Stimulated activated CD4-positive, alpha-beta T cell treated with anti-CD3 and anti-CD28 coated beads, Interleukin-4, amount 100 ng/mL, for 1 hour (primary cell): ENCODE results near the gene ZNF507.

ENCODE experiments used
- DNase-seq: peaks from one replicate; pipeline ENCODE4 v3.0.0-alpha.2; 2020

ZNF507 gene

DNA sequence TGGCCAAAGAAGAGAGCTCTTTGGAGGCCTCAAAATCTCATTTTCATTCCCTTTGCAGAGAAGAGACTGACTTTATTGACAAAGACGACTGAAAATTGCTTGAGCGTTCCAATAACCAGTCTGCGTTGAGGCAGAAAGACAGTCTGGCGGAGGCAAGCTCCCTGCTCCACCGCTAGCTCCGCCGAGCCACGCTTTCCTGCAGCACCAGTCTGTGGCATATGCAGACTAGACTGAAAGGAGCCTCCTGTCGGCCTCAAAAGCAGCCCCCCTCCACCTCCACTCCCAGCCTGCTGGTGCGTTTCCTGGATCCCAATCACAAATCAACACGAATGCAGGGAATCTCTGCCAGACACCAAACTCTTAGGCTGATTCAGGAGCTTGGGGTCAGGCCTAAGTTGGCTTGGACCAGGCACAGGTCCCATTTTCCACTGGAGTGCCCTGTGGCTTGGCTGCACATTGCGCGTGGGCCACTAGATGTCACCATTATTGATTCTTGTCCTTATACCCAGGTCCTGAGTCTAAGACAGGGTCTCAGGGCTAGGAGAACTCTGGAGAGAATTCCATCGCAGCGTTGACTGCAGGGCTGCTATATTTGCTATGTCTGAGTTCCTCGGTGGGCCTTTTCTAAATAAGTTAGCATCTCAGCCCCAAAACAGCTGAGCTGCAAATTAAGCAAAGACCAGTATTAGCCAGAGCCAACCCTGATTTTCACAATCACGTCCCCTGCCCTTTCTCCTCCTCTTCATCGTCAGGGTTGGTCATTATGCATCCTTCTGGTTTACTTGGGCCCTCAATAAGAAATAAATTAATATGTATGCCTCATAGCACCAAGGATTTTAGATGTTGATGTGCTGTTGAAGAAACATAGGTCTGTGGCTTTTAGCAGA is 5.2 kb upstream of the ZNF507 start:
- peak; percentile 53 for DNase-seq

DNA sequence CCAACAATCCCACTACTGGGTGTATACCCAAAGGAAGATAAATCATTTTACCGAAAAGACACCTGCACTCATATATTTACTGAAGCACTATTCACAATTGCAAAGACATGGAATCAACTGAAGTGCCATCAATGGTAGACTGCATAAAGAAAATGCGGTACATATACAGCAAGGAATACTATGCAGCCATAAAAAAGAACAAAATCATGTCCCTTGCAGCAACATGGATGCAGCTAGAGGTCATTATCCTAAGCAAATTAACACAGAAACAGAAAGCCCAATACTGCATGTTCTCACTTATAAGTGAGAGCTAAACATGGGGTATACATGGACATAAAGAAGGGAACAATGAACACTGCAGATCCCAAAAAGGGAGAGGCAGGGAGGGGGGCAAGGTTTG is 2.7 kb upstream of the ZNF507 start:
- DNase-seq: no peak

DNA sequence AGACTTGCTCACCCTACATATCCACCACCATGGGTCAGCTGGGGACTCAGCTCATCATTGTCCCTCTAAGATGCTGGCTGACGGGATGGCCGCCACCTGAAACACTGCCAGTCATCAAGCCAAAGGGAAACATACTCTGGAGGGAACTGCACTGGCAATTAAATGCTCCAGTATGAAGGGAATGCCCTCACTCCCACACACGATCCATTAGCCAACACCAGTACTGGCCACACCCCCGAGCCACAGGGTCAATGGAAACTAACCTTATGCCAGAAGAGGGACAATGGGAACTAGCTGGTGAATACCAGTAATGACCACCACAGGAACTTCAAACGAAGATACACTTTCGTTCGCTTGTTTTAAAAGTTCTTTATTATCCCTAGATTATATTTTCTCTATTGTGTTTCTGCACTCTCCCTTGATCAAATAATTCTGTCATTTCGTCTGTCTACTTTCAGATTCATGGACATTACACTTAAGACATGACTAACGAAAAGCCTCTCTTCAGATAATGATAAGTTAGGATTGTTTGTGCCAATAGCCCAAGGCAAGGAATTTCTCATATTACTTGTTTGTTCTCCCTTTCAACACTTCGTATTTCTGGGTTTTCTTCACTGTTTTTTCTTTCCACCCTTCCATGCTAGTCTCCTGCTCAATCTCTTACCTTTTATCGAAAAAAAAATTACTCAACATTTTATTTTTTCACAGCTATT is 1.7 kb upstream of the ZNF507 start:
- DNase-seq: no peak

DNA sequence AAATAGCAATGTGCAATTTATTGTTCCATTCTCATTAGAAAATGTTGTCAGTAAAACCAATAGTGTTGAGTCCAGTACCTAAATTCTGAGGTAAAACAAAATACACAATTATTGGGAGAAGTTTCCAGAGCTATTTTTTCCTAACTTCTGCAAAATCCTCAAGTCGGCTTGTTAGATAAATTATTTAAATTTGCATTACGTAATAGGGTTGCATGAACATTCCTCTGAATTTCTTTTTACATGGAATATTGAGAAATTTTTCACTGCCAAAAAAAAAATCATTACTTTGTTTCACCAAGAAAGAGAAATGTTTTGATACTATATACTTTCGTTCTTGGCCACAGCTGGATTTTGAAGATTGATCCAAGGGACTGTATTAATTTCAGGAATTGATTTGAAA is 1.5 kb downstream of the ZNF507 start:
- DNase-seq: no peak

DNA sequence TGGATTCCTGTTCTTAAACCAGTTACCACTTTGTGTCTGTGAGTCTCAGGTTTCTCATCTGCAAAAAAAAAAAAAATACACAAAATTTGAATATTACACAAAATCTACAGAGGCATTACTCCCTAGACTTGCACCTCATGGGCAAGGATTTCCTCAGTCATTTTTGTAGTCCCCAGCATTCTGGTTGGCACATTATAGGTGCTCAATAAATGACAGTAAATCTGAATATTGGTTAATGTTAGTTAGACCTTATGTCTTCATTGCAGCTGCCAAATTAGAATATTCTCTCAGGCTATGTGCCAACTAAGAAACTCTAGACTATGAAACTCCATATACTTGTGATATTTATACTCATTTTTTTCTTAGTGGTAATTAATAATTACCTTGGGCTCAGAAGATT is 2.2 kb downstream of the ZNF507 start:
- DNase-seq: no peak

DNA sequence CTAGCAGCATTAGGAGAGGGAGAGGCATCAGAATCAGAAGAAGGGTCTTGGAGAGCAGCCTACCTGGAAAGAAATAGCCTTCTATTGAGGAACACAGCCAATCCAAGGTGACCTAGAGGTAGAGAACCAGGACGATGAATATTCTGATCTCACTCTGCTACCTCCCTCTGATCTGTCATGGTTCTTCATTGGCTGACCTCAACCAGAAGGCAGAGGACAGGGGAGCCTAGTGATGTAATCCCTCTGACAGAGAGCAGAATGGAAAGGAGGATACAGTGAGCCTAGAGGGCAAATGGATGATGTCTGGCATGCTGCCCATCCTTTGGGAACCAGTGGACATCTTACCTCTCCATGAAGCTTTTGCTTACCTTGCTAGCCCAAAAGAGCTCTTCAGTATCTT is 3.6 kb downstream of the ZNF507 start:
- no peak for DNase-seq

DNA sequence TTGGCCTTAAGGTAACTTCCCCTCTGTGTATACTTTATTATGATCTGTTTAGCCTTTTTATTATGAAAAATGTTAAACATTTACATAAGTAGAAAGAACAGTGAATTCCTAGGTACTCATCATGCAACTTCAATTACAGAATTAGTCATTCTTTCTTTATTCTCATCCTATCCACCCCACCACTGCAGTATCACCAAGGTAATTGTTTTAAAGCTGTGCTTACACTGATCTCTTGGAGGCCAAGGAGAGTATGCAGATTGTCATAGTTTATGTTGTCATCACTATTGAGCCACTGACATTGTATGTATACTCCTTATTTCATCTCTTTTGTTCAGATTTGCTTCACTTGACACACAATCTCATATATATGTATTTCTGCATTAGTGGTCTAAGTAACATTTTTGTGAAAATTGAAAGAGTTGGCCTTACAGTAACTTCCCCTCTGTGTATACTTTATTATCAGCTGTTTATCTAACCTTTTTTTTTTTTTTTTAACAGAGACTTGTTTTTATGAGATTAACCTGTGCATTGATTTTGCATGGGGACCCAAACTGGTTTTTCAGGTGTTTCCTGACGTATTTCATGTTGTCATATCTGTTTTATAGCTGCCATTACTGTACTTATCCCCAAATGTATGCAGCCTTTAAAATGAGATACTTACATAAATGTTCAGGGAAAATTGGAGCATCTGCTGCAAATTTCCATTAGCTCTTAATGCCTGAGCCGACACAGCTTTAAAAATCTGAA is 4.5 kb downstream of the ZNF507 start:
- DNase-seq: no peak

DNA sequence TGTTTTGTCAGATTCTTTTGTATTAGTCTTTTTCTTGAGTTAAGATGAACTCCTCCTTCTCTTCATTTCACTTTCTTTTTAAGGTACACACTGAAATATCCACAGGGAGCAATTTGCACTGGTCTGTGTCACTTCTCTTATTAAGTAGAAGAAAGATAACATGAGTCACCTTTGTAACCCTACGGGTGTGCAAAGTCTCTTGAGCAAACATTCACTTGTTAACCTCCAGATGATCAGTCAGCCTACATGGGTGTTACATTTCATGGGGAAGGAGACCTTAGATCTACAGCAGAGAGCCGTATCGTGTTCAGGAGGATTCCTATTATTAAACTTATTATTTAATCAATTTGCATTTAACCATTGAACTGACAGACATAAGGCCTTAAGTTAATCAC is 5.1 kb downstream of the ZNF507 start:
- no peak for DNase-seq

DNA sequence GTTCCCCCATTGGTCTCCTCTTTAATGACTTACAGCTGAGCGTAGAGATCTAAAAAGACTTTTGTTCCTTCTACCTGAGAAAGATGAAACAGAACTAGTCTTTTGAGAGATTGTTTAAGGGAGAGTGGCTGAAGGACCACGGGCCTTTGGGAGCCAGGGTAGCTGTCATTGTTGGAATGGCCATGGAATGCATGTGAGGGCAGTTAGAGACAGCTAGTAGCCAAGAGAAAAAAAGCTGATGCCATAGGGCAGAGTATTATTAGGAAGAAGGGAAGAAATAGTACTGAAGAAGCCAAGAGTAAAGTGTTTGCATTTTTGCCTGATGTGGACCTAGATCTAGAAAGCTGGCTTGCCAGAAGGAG is 5.6 kb downstream of the ZNF507 start:
- no peak for DNase-seq

DNA sequence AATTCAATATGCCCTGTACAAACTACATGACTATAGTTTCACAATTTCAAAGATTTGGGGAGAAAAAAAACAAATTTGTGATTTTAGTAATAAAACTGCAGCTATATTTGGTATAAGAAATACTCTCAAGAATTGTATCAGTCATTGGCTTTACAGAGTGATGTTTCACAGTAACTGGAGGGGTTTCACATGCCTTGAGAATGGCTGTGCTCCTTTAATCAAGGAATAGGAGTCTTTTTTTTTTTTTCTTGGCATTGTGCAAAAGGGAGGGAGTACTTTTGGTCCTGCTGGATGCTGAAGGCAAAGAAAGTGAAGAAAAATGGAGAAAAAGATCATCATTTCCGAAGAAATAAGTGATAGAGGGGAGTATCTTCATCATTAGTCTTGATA is 6.8 kb downstream of the ZNF507 start:
- no peak for DNase-seq

DNA sequence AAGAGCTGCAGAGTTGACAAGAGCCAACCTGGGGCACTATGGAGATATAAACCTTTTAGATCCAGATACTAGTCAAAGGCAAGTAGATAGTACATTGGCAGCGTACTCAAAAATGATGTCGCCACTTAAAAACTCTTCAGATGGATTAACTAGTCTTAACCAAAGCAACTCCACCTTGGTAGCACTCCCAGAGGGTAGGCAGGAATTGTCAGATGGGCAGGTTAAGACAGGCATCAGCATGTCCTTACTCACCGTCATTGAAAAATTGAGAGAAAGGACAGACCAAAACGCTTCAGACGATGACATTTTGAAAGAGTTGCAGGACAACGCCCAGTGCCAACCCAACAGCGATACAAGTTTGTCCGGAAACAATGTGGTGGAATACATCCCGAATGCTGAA is 8.9 kb downstream of the ZNF507 start:
- no peak for DNase-seq

DNA sequence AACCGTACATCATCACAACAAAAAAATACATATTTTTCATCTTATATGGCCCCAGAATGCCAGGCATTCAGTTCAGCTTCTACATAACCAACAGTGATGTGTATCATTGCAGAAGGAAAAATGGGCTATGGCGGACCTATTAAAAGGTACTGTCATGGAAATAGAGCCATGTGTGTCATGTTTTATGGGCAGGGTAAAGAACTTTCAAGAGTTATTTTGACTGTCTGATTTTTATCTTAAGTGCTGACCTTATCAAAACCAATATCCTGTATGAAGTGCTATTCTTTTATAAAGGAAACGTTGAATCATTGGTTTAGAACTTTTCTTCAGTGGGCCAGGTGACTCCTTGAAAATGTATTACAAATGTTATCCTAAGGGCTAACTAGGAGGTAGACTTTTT is 9.9 kb downstream of the ZNF507 start:
- no peak for DNase-seq

DNA sequence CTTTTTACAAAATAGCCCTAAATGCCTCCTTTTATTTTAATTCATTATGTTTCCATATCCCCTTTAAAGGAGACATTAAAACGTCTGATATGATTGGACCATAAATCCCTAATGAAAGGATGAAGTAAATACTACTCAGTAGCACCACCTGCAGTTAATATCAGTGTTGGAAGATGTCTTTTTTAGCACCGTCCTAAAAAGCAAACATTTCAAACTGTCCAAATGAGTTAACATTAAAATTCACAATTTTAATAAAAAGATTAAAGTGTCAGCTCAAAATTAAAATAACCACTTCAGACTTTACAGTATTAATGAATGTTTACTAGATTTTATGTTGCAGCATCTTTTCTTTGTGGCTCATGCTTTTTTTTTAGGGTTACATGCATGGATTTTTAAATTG is 12.3 kb downstream of the ZNF507 start:
- DNase-seq: no peak

DNA sequence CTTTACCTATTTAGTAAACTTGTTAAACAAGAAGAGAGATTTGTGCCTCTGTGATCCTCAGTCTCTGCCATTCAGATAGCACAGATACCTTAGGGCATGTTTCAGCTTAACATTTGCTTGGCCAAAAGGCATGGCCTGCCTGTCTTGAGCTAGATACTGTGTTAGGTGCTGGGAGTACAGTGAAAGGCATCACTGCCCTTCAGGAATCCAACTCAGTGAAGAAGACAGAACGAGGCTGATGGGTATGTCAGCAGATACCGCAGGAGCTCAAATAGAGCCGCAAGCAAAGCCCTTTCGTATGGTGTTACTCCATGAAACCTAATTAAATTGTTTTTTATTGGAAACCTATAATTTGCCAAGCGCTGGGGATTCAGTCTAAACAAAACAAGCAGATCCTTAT is 12.9 kb downstream of the ZNF507 start:
- no peak for DNase-seq

DNA sequence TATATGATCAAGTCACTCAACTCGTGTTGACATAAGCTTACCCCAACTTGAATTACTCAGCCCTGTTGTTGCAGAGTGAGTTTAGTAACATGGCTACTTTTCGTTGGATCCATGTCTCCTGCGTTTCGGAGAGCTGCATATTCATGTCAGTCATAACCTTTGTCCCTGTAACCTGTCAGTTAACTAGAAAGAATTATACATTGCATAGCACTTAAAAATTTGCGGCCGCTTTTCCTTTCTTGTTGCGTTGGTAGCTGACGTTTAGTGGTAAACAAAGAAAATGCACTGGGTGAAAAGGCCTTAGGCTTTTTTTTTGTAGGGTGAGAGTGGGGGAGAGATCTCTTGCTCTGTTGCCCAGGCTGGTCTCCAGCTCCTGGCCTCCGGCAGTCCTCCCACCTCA is 14.2 kb downstream of the ZNF507 start:
- no peak for DNase-seq

DNA sequence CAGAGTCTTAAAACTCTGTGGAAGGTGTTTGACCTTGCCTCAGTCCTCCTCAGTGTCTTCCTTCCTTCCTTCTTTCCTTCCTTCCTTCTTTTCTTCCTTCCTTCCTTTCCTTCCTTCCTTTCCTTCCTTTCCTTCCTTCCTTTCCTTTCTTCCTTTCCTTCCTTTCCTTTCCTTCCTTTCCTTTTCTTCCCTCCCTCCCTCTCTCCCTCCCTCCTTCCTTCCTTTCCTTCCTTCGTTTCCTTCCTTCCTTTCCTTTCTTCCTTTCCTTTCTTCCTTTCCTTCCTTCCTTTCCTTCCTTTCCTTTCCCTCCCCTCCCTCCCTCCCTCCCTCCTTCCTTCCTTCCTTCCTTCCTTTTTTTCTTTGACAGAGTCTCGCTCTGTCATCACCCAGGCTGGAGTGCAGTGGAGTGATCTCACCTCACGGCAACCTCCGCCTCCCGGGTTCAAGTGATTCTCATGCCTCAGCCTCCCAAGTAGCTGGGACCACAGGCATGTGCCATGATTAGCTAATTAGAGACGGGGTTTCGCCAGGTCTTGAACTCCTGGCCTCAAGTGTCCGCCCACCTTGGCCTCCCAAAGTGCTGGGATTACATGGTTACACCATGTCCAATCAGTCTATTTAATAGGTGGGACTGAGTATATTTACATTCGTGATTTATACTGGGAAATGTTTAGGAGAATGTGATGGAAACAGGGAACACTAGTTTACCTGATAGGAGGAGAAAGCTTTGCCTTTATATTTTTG is 16.3 kb downstream of the ZNF507 start:
- DNase-seq: no peak

DNA sequence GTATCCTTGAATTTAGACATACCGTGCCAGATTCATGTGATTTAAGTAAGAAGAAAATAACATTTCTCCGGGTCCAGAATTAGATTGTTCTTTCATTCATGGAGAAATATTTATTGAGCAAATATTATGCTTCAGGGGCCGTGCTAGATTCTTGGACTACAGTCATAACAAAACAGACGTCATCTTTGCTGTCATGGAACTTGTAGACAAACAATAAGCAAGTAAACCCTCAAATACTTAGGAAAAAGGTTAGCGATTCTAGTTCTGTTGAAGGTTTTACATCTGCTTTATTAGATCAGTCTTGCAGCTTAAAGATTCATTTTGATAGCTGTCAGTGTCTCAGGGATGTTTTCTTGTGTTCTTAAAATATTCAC is 16.9 kb downstream of the ZNF507 start:
- no peak for DNase-seq

DNA sequence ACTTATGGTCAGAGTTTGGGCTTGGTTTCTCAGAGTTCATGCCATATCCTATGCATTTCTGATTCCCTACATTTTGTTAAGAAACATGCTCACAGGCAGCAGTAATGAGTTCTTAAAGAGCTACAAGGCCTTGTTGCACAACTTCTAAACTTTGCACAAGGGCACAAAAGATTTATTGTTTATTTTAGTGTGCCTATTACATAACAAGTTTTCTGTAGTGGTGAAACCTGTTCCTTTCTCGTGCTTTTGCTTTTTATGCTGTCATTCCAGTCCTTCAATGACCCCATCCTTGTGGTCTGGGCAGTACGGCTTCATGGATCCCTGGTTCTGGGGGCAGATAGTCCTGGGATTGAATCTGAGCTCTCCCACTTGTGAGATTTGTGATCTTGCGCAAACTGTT is 17.8 kb downstream of the ZNF507 start:
- no peak for DNase-seq

DNA sequence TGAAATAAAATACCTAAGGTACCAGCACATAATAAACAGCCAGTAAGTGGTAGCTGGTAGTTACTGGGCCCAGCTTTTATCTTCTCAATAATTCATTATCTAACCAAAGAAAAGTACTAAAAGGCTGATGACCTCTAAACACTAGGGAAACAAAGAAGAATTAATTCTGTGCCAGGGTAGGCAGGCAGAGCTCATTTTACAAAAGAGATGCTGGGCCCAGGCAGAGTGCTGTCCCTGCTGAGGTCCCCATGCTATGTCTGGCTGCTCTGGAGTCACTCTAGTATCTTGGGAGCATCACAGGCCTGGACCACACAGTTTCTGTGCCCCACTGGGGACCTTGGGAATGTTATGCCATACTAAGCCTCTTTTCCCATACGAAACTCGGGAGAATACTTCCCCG is 18.2 kb downstream of the ZNF507 start:
- DNase-seq: no peak

DNA sequence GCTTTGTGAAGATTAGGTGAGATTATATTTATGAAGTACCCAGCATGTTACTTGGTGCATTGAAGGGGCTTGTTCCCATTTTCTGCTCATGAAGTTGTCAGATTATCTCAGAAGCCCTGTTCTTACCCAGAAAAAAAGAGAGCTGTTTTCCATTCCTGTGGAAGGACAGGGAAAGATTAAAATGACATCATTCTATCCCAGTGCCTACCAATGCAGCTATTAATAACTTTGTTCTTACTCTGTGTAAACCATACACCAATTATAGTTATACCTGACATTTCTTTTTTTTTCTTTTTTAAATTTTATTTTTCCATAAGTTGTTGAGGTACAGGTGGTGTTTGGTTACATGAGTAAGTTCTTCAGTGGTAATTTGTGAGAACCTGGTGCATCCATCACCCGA is 18.6 kb downstream of the ZNF507 start:
- DNase-seq: no peak

DNA sequence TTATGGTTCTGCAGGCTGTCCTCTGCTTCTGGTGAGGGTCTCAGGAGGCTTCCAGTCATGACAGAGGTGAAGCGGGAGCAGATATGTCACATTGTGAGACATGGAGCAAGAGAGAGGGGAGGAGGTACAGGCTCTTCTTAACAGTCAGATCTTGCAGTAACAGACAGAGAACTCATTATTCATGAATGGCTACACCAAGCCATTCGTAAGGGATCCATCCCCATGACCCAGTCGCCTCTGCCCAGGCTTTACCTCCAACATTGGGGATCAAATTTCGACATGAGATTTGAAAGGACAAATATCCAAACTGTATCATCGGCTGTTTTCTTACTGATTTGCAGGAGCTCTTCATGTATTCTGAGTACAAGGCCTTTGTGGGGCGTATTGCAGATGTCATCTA is 21.7 kb downstream of the ZNF507 start:
- DNase-seq: no peak

DNA sequence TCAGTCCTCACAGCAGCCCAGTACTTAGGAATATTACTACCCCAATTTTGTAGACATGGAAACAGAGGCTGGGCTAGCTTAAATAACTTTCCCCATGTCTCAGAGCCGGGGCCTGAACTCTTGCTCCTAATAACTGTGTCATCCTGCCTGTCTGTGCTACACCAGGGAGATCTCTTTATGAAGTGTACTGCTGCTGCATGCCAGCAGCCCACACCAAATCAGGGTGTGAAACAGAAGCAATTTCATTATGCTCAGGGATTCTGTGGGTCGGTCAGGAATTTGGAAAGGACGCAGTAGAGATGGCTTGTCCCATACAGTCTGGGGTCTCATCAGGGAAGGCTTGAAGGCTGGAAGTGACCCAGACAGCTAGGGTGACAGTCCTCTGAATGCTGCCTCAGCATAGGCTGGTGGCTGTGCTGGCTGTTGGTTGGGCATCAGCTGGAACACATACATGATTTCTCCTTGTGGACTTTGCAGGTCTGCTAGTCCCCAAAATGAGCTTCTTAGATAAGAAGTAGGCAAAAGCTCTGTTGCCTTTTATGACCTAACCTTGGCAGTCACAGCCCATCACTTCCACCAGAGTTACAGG is 22.6 kb downstream of the ZNF507 start:
- DNase-seq: no peak

DNA sequence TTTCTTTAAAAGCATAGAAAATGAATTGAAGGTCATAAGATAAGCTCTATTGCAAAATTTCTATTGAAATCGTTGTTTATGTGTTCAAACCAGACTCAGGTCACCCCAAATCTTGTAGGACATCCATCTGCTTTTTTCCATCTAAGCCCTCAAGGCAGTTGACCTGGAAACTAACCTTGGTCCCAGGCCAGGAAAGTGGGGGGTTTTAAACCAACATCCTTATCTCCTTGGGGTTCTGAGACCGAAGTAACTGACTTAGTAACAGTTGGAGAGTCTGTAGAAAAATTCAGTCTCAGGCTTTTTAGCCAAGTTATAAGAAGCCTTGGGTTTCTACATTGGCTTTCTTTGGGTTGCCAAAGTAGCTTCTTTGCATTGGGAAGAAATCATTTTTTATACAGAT is 23.4 kb downstream of the ZNF507 start:
- no peak for DNase-seq
